22Rv1 (cell line): ENCODE measurements around the gene THPO.

Source experiments
- CTCF ChIP-seq: fragments of 450-650 bp; IDR thresholded peaks from 2 replicates; pipeline ENCODE4 v1.5.1; 2017; ENCODE audit warnings: mild to moderate bottlenecking
- ZFX ChIP-seq: fragments of 450-650 bp; IDR thresholded peaks from 2 replicates; pipeline ENCODE4 v1.6.1; 2017; ENCODE audit warnings: antibody characterized with exemption, borderline replicate concordance

GRCh38 chr3:184391266-184391665 is 13.3 kb upstream of the THPO start:
- TF ChIP-seq CTCF (no peak), ZFX (no peak)
